DND-41 (cell line): ENCODE data around the gene MYH6.
"Not testable (repeated sequence)": the region's sequence is repeated elsewhere in the genome, so short reads cannot be mapped to it uniquely, and the experiment has no call there.

Experiments
- ATAC-seq: fragments of 200-7000 bp; cut with Tn5 transposase; 3 replicates; pipeline ENCODE4 v1.9.1; 2021; ENCODE audit warnings: low read depth; ENCODE audit not compliant: insufficient read depth
- DNase-seq: peaks from one replicate; pipeline ENCODE4 v3.0.0-alpha.2; 2020
- H2AFZ ChIP-seq: 2 replicates; pipeline ENCODE4 v1.6.0; 2012; ENCODE audit warnings: low read depth, low read length
- H3K27ac ChIP-seq: 2 replicates; pipeline ENCODE4 v1.5.1; 2012; ENCODE audit warnings: low read length, inconsistent platforms
- H3K27me3 ChIP-seq: fragments of 200-600 bp; sonication (generic); 2 replicates; pipeline ENCODE4 v1.6.0; 2012; ENCODE audit warnings: low read length, mild to moderate bottlenecking, inconsistent platforms; ENCODE audit not compliant: insufficient read depth, poor library complexity
- H3K36me3 ChIP-seq: 2 replicates; pipeline ENCODE4 v1.5.1; 2012; ENCODE audit warnings: low read length, inconsistent platforms; ENCODE audit not compliant: insufficient read depth
- H3K4me1 ChIP-seq: 2 replicates; pipeline ENCODE4 v1.5.1; 2012; ENCODE audit warnings: mild to moderate bottlenecking, low read length; ENCODE audit not compliant: insufficient read depth
- H3K4me2 ChIP-seq: 2 replicates; pipeline ENCODE4 v1.6.0; 2012; ENCODE audit warnings: mild to moderate bottlenecking, moderate library complexity, low read length, inconsistent platforms; ENCODE audit not compliant: insufficient read depth
- H3K4me3 ChIP-seq, 2 experiments: fragments of 200-600 bp in 1 of 2; shearing (Covaris generic) in 1 of 2; 2 replicates each; pipeline ENCODE4 v1.5.1; 2012 to 2016; ENCODE audit warnings: inconsistent platforms in 2 of 2, low read length in 2 of 2, mild to moderate bottlenecking in 2 of 2, low read depth in 1 of 2, moderate library complexity in 1 of 2
- H3K79me2 ChIP-seq: 2 replicates; pipeline ENCODE4 v1.6.0; 2012; ENCODE audit warnings: low read length, inconsistent platforms; ENCODE audit not compliant: insufficient read depth
- H3K9ac ChIP-seq: 2 replicates; pipeline ENCODE4 v1.6.0; 2012; ENCODE audit warnings: low read depth, mild to moderate bottlenecking, inconsistent platforms, low read length, moderate library complexity
- H3K9me3 ChIP-seq: 2 replicates; pipeline ENCODE4 v1.5.1; 2012; ENCODE audit warnings: low read length, moderate library complexity, mild to moderate bottlenecking, inconsistent platforms; ENCODE audit not compliant: insufficient read depth, severe bottlenecking
- H4K20me1 ChIP-seq: 2 replicates; pipeline ENCODE4 v1.6.0; 2012; ENCODE audit warnings: low read length; ENCODE audit not compliant: insufficient read depth
- CTCF ChIP-seq: IDR thresholded peaks from 2 replicates; pipeline ENCODE4 v1.5.1; 2012; ENCODE audit warnings: borderline replicate concordance, low read length, moderate library complexity, mild to moderate bottlenecking; ENCODE audit not compliant: poor library complexity, severe bottlenecking; ENCODE audit errors: extremely low read depth
- EZH2 ChIP-seq: IDR thresholded peaks from 3 replicates; pipeline ENCODE4 v1.6.1; 2012; ENCODE audit warnings: borderline replicate concordance, low read depth, mild to moderate bottlenecking, moderate library complexity, low read length, inconsistent platforms; ENCODE audit not compliant: severe bottlenecking

MYH6 gene

GRCh38 chr14:23392613-23393012, 15.5 kb downstream of the MYH6 start:
- Histone ChIP-seq H3K9ac (no peak overlapping the region), H3K9me3 (no peaks in the 10 kb centered on the region), H3K79me2 (no peaks in the 10 kb centered on the region), H3K27ac (no peak overlapping the region), H3K4me3 (no peak overlapping the region), H3K4me1 (no peaks in the 10 kb centered on the region), H4K20me1 (no peaks in the 10 kb centered on the region), H2AFZ (no peak overlapping the region), H3K36me3 (no peaks in the 10 kb centered on the region), H3K4me2 (no peak overlapping the region), H3K27me3 (peaks cover 5% of the 10 kb centered on the region)
- TF ChIP-seq CTCF (no peak), EZH2 (no peak)
- ATAC-seq: no peak
- no peak for DNase-seq

DNA sequence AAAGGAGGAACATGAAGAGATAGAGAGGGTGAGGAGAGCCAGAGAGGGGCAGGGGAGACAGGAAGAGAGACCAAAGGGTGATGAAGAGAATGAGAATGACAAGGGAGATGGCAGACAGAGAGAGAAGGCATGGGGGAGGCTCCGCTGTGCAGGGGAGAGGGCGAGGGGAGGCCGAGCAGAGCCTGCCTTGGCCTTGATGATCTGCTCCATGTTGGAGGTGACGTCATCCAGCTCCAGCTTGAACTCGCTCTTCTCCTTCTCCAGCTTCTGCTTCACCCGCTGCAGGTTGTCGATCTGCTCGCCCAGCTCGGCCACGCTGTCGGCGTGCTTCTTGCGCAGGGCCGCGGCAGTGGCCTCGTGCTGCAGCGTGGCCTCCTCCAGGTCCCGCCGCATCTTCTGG, 18.2 kb downstream of the MYH6 start:
- H4K20me1 ChIP-seq, H3K9me3 ChIP-seq, H3K27ac ChIP-seq, H2AFZ ChIP-seq, ATAC-seq, H3K4me2 ChIP-seq, H3K79me2 ChIP-seq, H3K27me3 ChIP-seq, H3K9ac ChIP-seq, H3K4me1 ChIP-seq, H3K4me3 ChIP-seq, DNase-seq, H3K36me3 ChIP-seq: not testable (repeated sequence)

DNA sequence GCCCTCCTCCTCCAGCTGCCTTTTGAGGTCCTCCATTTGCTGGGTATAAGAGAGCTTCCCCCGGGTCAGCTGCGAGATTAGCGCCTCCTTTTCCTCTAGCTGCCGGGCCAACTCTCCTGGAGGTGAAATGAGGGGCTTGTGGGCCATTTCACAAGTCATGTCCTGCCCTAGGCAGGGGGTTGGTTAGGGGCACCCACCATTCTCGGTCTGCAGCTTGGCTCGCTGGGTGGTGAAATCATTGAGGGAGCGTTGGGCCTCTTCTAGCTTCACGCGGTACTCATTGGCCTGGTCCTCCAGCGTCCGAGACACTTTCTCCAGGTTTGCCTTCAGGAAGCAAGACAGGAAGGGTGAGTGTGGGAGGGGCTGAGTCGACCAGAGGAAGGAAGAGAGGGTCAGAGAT, 18.7 kb downstream of the MYH6 start:
- H3K27me3 ChIP-seq: peaks cover 2% of the 10 kb centered on the region
- TF ChIP-seq CTCF (no peak), EZH2 (no peak)

GRCh38 chr14:23388996-23389395, 19.1 kb downstream of the MYH6 start:
- Histone ChIP-seq H3K27me3 (peaks cover 6% of the 10 kb centered on the region), H3K9ac (no peak overlapping the region), H3K4me1 (no peaks in the 10 kb centered on the region), H3K36me3 (no peaks in the 10 kb centered on the region), H3K79me2 (no peaks in the 10 kb centered on the region), H4K20me1 (no peaks in the 10 kb centered on the region), H3K4me3 (no peak overlapping the region), H3K27ac (no peak overlapping the region), H3K9me3 (no peaks in the 10 kb centered on the region), H2AFZ (no peak overlapping the region), H3K4me2 (no peak overlapping the region)
- TF ChIP-seq CTCF (no peak), EZH2 (no peak)
- no peak for DNase-seq
- no peak for ATAC-seq

More for the DNA sequence above, 18.7 kb downstream of the MYH6 start:
- ATAC-seq (no peak), DNase-seq (no peak)
- Histone ChIP-seq H2AFZ (no peak overlapping the region), H3K4me3 (no peak overlapping the region), H3K27ac (no peak overlapping the region), H3K36me3 (no peaks in the 10 kb centered on the region), H3K4me2 (no peak overlapping the region), H3K4me1 (no peaks in the 10 kb centered on the region), H3K79me2 (no peaks in the 10 kb centered on the region), H4K20me1 (no peaks in the 10 kb centered on the region), H3K9ac (no peak overlapping the region), H3K9me3 (no peaks in the 10 kb centered on the region)
